Pulmonary artery endothelial cell (primary cell): Measurements from ENCODE around the gene ADI1. TPM values are rescaled to one million over a fixed set of nuclear protein-coding genes. Genes with fewer than 3 reads are reported as not detected.

ENCODE experiments used
- DNase-seq: peaks from one replicate; pipeline ENCODE4 v3.0.0-alpha.2; 2011; ENCODE audit warnings: low read depth, low spot score
- total RNA-seq: library from RNA; depleted of rRNA; stranded (reverse); fragments of >200 nt; gene quantifications from 2 replicates; pipeline ENCODE4 v1.2.3, GENCODE V29; 2014

Gene ADI1
- total RNA-seq, 1 donor from 2014 or later: 38.6 TPM

- DNase-seq: no peak
Measured at GRCh38 chr2:3481736-3482362, 37.5 kb downstream of the ADI1 start.

GRCh38 chr2:3481011-3481400 is 38.3 kb downstream of the ADI1 start:
- DNase-seq: no peak

GRCh38 chr2:3480352-3481010 is 38.9 kb downstream of the ADI1 start:
- DNase-seq: no peak

GRCh38 chr2:3479430-3480320 is 39.7 kb downstream of the ADI1 start:
- no peak for DNase-seq

DNA sequence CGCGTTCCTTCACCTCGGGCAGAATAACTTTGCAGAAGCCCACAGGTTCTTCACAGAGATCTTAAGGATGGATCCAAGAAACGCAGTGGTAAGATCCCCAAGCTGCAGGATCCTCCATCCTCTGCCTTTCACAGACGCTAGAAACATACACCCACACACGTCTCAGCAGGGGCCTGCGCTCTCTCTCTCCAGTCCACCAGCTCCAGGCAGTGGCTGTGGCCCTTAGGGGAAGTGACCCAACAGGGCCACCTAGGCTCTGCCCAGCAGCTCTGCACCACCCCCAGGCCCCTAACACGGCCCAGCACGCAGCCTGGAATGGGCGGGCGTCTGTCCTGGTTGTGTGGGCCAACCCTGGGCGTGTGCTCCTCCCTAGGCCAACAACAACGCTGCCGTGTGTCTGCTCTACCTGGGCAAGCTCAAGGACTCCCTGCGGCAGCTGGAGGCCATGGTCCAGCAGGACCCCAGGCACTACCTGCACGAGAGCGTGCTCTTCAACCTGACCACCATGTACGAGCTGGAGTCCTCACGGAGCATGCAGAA is 40.4 kb downstream of the ADI1 start:
- DNase-seq: no peak

GRCh38 chr2:3476985-3477327 is 42.4 kb downstream of the ADI1 start:
- no peak for DNase-seq

DNA sequence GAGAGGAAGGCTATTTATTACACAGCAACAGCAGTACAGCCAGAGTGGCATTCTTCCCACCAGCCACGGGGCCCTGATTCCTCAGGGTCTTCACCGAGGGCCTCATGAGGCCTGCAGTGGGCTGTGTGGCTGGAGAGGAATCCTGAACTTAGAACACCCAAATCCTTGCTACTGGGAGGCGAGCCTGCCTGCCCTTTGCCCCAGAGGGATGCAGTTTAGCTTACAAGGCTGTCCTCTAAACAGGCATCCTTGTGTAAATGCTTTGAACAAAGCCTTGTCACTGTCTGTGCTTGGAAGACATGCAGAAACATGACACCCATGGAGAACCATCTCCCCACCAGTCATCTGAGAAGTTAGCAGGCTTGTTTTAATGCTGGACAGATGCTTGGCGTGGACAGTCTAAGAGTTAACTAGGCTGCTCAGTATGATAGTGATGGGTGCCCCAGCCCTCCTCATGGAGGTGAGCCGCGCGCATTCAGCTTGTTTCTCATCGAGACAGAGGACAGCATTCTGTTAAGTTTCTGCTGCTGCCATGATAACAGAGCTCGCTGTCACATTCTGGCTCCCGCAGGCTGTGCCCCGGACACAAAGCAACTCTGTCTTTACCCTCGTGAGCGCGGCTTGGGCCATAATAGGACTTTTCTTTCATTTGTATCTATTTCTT is 42.9 kb downstream of the ADI1 start:
- DNase-seq: no peak

GRCh38 chr2:3475771-3476170 is 43.6 kb downstream of the ADI1 start:
- no peak for DNase-seq

- no peak for DNase-seq
Measured at GRCh38 chr2:3472966-3473365, 46.4 kb downstream of the ADI1 start.

- no peak for DNase-seq
Measured at GRCh38 chr2:3472296-3472695, 47.0 kb downstream of the ADI1 start.

GRCh38 chr2:3470856-3471737 is 48.2 kb downstream of the ADI1 start:
- no peak for DNase-seq

- DNase-seq: no peak
Measured at GRCh38 chr2:3470166-3470651, 49.1 kb downstream of the ADI1 start.

- no peak for DNase-seq
Measured at GRCh38 chr2:3469486-3469885, 49.8 kb downstream of the ADI1 start.

- no peak for DNase-seq
Measured at GRCh38 chr2:3468296-3468988, 50.9 kb downstream of the ADI1 start.

DNA sequence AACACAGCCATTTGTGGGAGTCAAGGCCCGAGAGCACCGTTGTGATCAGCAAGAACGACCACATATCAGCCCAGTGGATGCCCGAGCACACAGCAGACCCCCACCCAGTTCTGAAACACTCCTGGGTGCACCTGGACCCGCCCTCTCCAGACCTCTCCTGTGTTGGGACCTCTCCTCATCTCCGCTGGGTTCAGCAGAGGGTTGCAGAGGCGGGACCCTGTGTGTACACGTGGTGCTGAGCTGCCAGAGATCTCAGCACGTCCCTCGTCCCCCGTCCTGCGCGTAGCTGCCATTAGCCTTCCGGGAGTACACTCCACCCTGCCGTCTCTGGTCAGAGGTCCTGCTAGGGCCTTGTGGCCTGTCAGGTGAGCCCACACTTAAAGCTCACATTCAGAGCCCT is 51.7 kb downstream of the ADI1 start:
- no peak for DNase-seq

GRCh38 chr2:3466966-3467365 is 52.4 kb downstream of the ADI1 start:
- DNase-seq: no peak

GRCh38 chr2:3466482-3466863 is 52.9 kb downstream of the ADI1 start:
- no peak for DNase-seq

DNA sequence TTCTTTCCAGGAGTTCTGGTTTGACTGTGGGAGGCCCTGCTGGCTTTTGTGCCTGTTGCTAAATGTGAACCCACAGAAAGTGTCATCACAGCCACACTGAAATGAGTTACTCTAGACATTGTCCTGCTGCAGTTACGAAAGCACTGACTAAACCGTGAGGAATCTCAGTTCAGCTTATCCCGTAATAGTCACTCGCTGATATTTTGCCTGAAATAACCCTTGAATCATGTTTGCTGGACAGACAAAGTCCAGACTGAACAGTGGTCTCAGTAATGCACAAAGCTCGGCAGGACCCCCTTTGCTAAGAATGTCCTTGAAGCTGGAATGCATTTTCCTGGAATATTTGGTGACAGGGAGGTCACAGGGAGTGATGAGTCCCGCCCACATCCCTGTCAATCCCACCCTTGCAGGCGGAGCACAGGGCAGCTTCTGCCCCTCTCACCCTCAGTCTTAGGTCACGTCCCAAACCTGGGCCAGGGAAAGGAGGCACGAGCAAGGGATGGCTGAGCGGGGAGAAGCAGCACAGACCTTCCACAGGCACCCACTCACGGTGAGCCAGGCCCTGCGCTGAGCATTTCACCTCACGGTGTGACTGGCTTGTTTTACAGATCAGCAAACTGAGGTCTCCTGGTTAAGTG is 53.4 kb downstream of the ADI1 start:
- DNase-seq: no peak

DNA sequence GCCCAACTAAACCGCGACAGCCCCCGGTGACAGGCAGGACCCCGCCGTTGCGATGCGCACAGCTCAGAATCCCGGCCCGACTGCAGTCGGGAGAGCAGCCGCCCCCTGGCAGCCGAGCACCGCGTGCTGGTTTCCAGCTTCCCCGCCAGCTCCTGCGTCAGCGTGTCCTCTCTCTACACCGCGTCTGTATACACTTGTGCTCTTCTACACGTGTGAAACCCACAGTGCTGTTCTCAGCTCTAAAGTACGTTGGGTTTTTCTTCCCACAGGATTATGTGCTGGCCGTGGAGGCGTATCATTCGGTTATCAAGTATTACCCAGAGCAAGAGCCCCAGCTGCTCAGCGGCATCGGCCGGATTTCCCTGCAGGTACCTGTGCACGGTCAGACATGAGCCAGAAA is 54.0 kb downstream of the ADI1 start:
- DNase-seq: no peak
